HepG2 (cell line): ENCODE results near the gene MED1. TPM values are rescaled to one million over a fixed set of nuclear protein-coding genes. Genes with fewer than 3 reads are reported as not detected.

Experiments used
- ATAC-seq: fragments of 200-7000 bp; cut with Tn5 transposase; 3 replicates; pipeline ENCODE4 v1.9.1; 2020; ENCODE audit warnings: mild to moderate bottlenecking, moderate library complexity
- BruUV-seq: library from RNA; stranded (reverse); fragments of 400-500 nt; replicated peaks from 2 replicates; lab custom pipeline; 2021; lab: Mats Ljungman, UMichigan
- CTCF ChIA-PET: fragments of 300-600 bp; formaldehyde crosslinking; extraction: SDS; loops from one replicate; lab custom pipeline; 2021; ENCODE audit warnings: low total read pairs, inconsistent platforms, low intra/inter-chr PET ratio; lab: Yijun Ruan, JAX
- POLR2A ChIA-PET: fragments of 350-600 bp; sonication (Branson Sonifier 250); formaldehyde crosslinking; loops from one replicate; lab custom pipeline; 2020; ENCODE audit warnings: antibody characterized with exemption, inconsistent platforms; lab: Yijun Ruan, JAX
- DNase-seq: peaks from one replicate; pipeline ENCODE4 v3.0.0-alpha.2; 2015; ENCODE audit warnings: low spot score
- FAIRE-seq: peaks from 3 replicates; lab custom pipeline; 2011; peaks lifted over from hg19 to GRCh38; lab: Jason Lieb, UNC
- H2AFZ ChIP-seq: one replicate; pipeline ENCODE4 v1.6.1; 2011; ENCODE audit warnings: low read length, inconsistent platforms
- H3K27ac ChIP-seq: fragments of 300-600 bp; 3 replicates; pipeline ENCODE4 v1.8.0; 2011; ENCODE audit warnings: mixed run types, mild to moderate bottlenecking, mixed read lengths, low read length, inconsistent platforms; ENCODE audit not compliant: insufficient read depth; ENCODE audit errors: extremely low read length
- H3K27me3 ChIP-seq, 2 experiments: fragments of 200-600 bp in 1 of 2; 2 replicates in 1 of 2; 3 replicates in 1 of 2; pipeline versions ENCODE4 v1.6.0 to v1.8.0; 2011; ENCODE audit warnings: low read length in 2 of 2, mild to moderate bottlenecking in 2 of 2, moderate library complexity in 2 of 2, inconsistent platforms in 1 of 2; ENCODE audit not compliant: insufficient read depth in 2 of 2, control insufficient read depth in 1 of 2
- H3K36me3 ChIP-seq, 2 experiments: fragments of 200-600 bp in 1 of 2; replicated peaks in 1 of 2; 2 replicates in 1 of 2; 3 replicates in 1 of 2; pipeline versions ENCODE4 v1.5.1 to v1.8.0; 2011; ENCODE audit warnings: low read length in 2 of 2, inconsistent platforms in 1 of 2; ENCODE audit not compliant: insufficient read depth in 2 of 2, control insufficient read depth in 1 of 2
- H3K4me1 ChIP-seq: 2 replicates; pipeline ENCODE4 v1.5.1; 2012; ENCODE audit warnings: low read length, inconsistent platforms; ENCODE audit not compliant: insufficient read depth
- H3K4me2 ChIP-seq: 2 replicates; pipeline ENCODE4 v1.6.0; 2011; ENCODE audit warnings: low read depth, low read length, inconsistent platforms
- H3K4me3 ChIP-seq, 3 experiments: fragments of 200-600 bp in 1 of 3; sonication (generic), shearing (Covaris generic) in 1 of 3; replicated peaks in 1 of 3; 2 replicates each; pipeline ENCODE4 v1.5.1; 2011 to 2016; ENCODE audit warnings: low read length in 3 of 3, inconsistent platforms in 2 of 3, low read depth in 2 of 3, mild to moderate bottlenecking in 2 of 3, control low read depth in 1 of 3, mixed read lengths in 1 of 3; ENCODE audit not compliant: insufficient read depth in 1 of 3
- H3K79me2 ChIP-seq: one replicate; pipeline ENCODE4 v1.6.1; 2011; ENCODE audit warnings: low read length, inconsistent platforms; ENCODE audit not compliant: insufficient read depth
- H3K9ac ChIP-seq: 2 replicates; pipeline ENCODE4 v1.6.0; 2011; ENCODE audit warnings: mild to moderate bottlenecking, low read depth, low read length, inconsistent platforms; ENCODE audit not compliant: insufficient read depth
- H3K9me3 ChIP-seq: 2 replicates; pipeline ENCODE4 v1.5.1; 2012; ENCODE audit warnings: mild to moderate bottlenecking, low read length
- H4K20me1 ChIP-seq: 2 replicates; pipeline ENCODE4 v1.6.0; 2011; ENCODE audit warnings: inconsistent platforms, mild to moderate bottlenecking, low read length, moderate library complexity; ENCODE audit not compliant: insufficient read depth
- AKAP8 ChIP-seq: sonication (generic); formaldehyde crosslinking; IDR thresholded peaks from 2 replicates; pipeline ENCODE4 v1.5.1; 2020; ENCODE audit warnings: mild to moderate bottlenecking, missing genetic modification reagents
- GTF3A ChIP-seq: sonication (generic); formaldehyde crosslinking; conservative IDR thresholded peaks from 2 replicates; pipeline ENCODE4 v1.4.0; 2020; ENCODE audit warnings: mild to moderate bottlenecking, missing genetic modification reagents
- RAD51 ChIP-seq: fragments of 450-650 bp; IDR thresholded peaks from 2 replicates; pipeline ENCODE4 v1.6.1; 2016; ENCODE audit warnings: borderline replicate concordance
- REL ChIP-seq: sonication (generic); formaldehyde crosslinking; conservative IDR thresholded peaks from 2 replicates; pipeline ENCODE4 v1.8.0; 2022; ENCODE audit warnings: mild to moderate bottlenecking, missing genetic modification reagents, moderate library complexity
- TBP ChIP-seq: sonication (generic); formaldehyde crosslinking; IDR thresholded peaks from 2 replicates; pipeline ENCODE4 v1.5.0; 2020; ENCODE audit warnings: missing genetic modification reagents
- TRIM24 ChIP-seq: sonication (generic); formaldehyde crosslinking; IDR thresholded peaks from 2 replicates; pipeline ENCODE4 v1.8.0; 2022; ENCODE audit warnings: mild to moderate bottlenecking, missing genetic modification reagents
- ZNF350 ChIP-seq: sonication (generic); formaldehyde crosslinking; IDR thresholded peaks from 2 replicates; pipeline ENCODE4 v1.4.0; 2020; ENCODE audit warnings: mild to moderate bottlenecking, low read depth, missing genetic modification reagents, borderline replicate concordance
- ZNF510 ChIP-seq: sonication (generic); formaldehyde crosslinking; IDR thresholded peaks from 2 replicates; pipeline ENCODE4 v1.4.0; 2020; ENCODE audit warnings: low read depth, mild to moderate bottlenecking, missing genetic modification reagents
- ZNF570 ChIP-seq: sonication (generic); formaldehyde crosslinking; IDR thresholded peaks from 2 replicates; pipeline ENCODE4 v1.4.0; 2020; ENCODE audit warnings: mild to moderate bottlenecking, missing genetic modification reagents, borderline replicate concordance
- WGBS: methylation state at CpG from one replicate; pipeline ENCODE4 v1.1.6; 2017; ENCODE audit warnings: low lambda C conversion rate; 5-methylcytosine and 5-hydroxymethylcytosine counted together
- in situ Hi-C: cut with HindIII; loops from 2 replicates; pipeline ENCODE4 v1.10.0; 2017; ENCODE audit warnings: low pct_unique_long_range_greater_than_20kb; ENCODE audit not compliant: extremely low pct_ligation_motif_present
- intact Hi-C: fragments of 100-400 bp; cut with micrococcal nuclease; formaldehyde crosslinking; loops from one replicate; pipeline ENCODE4 v1.10.0; 2022; ENCODE audit not compliant: unreplicated experiment
- polyA plus RNA-seq, 8 experiments: library from polyadenylated mRNA; depleted of rRNA in 3 of 8; stranded (reverse) in 7 of 8; unstranded in 1 of 8; fragments of >200 nt; fragmentation: Illumina TruSeq in 4 of 8; extraction: Trizol in 4 of 8; gene quantifications; 2 replicates each; pipeline versions ENCODE4 v1.2.1 to v1.2.3, GENCODE V29; 2011 to 2016; ENCODE audit warnings: low read depth in 4 of 8, missing spikeins in 1 of 8, mixed read lengths in 1 of 8; ENCODE audit not compliant: insufficient read depth in 1 of 8
- total RNA-seq, 5 experiments: library from RNA; depleted of rRNA; stranded (reverse); fragments of >200 nt; fragmentation: Illumina TruSeq; extraction: Trizol; gene quantifications; 2 replicates each; pipeline ENCODE4 v1.2.3, GENCODE V29; 2016; ENCODE audit warnings: low read depth in 1 of 5
- TF ChIP-seq, protein P1 (sequence below): sonication (generic); formaldehyde crosslinking; IDR thresholded peaks from 2 replicates; pipeline ENCODE4 v1.4.0; 2020; ENCODE audit warnings: missing genetic modification reagents
- TF ChIP-seq, protein P2 (sequence below): sonication (generic); formaldehyde crosslinking; IDR thresholded peaks from 2 replicates; pipeline ENCODE4 v1.5.1; 2020; ENCODE audit warnings: missing genetic modification reagents, mild to moderate bottlenecking, borderline replicate concordance

Gene MED1
- total and polyA plus RNA-seq, 2 of the 13 experiments (the other 11 are each of a cell fraction or from before 2014, with no cell fraction given): 37.5 to 40.1 TPM

DNA sequence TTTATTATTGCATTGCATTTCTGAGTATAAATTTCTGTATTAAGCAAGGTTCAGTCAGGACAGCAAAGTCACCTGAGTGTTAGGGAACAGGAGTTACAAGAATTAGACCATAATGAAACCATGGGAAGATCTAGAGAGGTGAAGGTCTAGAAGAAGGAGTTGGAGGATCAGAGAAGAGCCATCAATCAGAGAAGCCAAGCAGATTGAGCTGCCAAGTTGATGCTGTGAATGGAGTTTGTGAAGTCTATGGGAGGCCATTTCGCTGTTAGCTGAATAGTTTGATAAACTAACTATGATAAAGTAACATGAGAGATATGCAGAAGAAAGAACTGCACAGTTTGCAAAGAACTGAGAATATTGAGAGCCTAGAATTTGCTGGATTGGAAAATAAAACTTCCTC, 90.0 kb downstream of the MED1 start:
- H3K4me1 ChIP-seq: peaks cover 20% of the 10 kb centered on the region
- H3K27ac ChIP-seq: no peak overlapping the region
- in situ Hi-C loops: no loop called here
- DNase-seq (no peak), ATAC-seq (no peak), FAIRE-seq (no peak)
- peaks cover 18% of the 10 kb centered on the region for H4K20me1 ChIP-seq
- WGBS: 88% methylated on average over 1 of the region's 1 CpG
- TF ChIP-seq ZNF570 (CRISPR knock-in tag) (no peak), ZNF510 (CRISPR knock-in tag) (no peak), REL (no peak), TBP (no peak), TRIM24 (no peak), RAD51 (no peak), AKAP8 (no peak), GTF3A (CRISPR knock-in tag) (no peak), ZNF350 (CRISPR knock-in tag) (no peak)
- TF ChIP-seq, protein P1, sequence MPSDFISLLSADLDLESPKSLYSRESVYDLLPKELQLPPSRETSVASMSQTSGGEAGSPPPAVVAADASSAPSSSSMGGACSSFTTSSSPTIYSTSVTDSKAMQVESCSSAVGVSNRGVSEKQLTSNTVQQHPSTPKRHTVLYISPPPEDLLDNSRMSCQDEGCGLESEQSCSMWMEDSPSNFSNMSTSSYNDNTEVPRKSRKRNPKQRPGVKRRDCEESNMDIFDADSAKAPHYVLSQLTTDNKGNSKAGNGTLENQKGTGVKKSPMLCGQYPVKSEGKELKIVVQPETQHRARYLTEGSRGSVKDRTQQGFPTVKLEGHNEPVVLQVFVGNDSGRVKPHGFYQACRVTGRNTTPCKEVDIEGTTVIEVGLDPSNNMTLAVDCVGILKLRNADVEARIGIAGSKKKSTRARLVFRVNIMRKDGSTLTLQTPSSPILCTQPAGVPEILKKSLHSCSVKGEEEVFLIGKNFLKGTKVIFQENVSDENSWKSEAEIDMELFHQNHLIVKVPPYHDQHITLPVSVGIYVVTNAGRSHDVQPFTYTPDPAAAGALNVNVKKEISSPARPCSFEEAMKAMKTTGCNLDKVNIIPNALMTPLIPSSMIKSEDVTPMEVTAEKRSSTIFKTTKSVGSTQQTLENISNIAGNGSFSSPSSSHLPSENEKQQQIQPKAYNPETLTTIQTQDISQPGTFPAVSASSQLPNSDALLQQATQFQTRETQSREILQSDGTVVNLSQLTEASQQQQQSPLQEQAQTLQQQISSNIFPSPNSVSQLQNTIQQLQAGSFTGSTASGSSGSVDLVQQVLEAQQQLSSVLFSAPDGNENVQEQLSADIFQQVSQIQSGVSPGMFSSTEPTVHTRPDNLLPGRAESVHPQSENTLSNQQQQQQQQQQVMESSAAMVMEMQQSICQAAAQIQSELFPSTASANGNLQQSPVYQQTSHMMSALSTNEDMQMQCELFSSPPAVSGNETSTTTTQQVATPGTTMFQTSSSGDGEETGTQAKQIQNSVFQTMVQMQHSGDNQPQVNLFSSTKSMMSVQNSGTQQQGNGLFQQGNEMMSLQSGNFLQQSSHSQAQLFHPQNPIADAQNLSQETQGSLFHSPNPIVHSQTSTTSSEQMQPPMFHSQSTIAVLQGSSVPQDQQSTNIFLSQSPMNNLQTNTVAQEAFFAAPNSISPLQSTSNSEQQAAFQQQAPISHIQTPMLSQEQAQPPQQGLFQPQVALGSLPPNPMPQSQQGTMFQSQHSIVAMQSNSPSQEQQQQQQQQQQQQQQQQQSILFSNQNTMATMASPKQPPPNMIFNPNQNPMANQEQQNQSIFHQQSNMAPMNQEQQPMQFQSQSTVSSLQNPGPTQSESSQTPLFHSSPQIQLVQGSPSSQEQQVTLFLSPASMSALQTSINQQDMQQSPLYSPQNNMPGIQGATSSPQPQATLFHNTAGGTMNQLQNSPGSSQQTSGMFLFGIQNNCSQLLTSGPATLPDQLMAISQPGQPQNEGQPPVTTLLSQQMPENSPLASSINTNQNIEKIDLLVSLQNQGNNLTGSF (CRISPR knock-in tag): no peak
- TF ChIP-seq, protein P2, sequence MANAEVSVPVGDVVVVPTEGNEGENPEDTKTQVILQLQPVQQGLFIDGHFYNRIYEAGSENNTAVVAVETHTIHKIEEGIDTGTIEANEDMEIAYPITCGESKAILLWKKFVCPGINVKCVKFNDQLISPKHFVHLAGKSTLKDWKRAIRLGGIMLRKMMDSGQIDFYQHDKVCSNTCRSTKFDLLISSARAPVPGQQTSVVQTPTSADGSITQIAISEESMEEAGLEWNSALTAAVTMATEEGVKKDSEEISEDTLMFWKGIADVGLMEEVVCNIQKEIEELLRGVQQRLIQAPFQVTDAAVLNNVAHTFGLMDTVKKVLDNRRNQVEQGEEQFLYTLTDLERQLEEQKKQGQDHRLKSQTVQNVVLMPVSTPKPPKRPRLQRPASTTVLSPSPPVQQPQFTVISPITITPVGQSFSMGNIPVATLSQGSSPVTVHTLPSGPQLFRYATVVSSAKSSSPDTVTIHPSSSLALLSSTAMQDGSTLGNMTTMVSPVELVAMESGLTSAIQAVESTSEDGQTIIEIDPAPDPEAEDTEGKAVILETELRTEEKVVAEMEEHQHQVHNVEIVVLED (CRISPR knock-in tag): no peak
- H2AFZ ChIP-seq: no peak overlapping the region
- H3K36me3 ChIP-seq: no peaks in the 10 kb centered on the region
- H3K9me3 ChIP-seq: no peaks in the 10 kb centered on the region
- H3K27me3 ChIP-seq: no peaks in the 10 kb centered on the region
- no peak overlapping the region for H3K4me3 ChIP-seq
- H3K9ac ChIP-seq: no peak overlapping the region
- no peak overlapping the region for H3K4me2 ChIP-seq
- intact Hi-C loops: loop anchor here (5.0 kb wide), 1 partner anchor 64 kb away; no protein-coding TSS in a partner anchor
- ChIA-PET POLR2A (no interaction called here), CTCF (no interaction called here)
- peaks cover 3% of the 10 kb centered on the region for H3K79me2 ChIP-seq
- no TSS peak for BruUV-seq
